22Rv1 (cell line): ENCODE data around the gene PRSS33.
A peak's percentile ranks its signal among the peaks of the same experiment; 100 is the strongest.

Experiments used
- H3K27ac ChIP-seq: fragments of 450-650 bp; 2 replicates; pipeline ENCODE4 v1.5.1; 2017
- ZFX ChIP-seq: fragments of 450-650 bp; IDR thresholded peaks from 2 replicates; pipeline ENCODE4 v1.6.1; 2017; ENCODE audit warnings: antibody characterized with exemption, borderline replicate concordance
- TF ChIP-seq, protein P1 (sequence below): fragments of 450-650 bp; IDR thresholded peaks from 2 replicates; pipeline ENCODE4 v1.5.1; 2017; ENCODE audit warnings: mild to moderate bottlenecking

Gene PRSS33

DNA sequence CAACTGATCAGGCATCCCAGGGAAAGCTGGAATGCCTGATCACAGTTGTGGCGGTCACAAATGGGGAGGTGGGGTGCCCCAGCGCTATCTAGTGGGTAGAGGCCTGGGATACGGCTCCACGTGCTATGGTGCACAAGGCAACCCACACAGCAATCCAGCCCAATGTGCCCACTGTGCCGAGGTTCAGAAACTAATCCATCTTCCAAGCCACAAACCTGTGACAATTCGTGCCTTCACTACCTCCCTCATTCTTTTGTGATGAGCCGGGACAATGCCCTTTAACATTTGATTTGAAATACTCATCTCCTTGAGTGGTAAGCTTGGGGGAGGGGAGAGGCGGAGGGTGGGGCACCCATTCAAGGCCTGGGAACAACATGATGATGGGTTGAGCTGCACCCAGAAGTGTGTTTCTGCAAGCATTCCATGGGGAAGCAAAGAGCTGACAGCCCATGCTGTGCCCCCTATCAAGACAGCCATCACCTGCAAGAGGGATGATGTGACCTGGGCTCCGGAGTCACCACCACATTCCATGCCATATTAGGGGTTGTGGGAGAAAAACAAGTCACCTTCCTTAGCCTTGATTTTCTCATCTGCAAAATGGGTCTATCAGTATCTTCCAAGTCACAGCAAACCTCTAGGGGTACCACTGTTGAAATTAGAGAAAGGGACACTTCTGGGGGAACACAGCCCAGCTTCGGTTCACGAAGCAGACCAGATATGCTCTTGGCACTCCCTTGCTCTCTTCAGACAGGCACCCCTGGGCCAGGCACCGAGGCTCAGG lies 14.0 kb downstream of the PRSS33 start:
- peak overlapping the region; percentile 29 for H3K27ac ChIP-seq
- TF ChIP-seq, protein P1, sequence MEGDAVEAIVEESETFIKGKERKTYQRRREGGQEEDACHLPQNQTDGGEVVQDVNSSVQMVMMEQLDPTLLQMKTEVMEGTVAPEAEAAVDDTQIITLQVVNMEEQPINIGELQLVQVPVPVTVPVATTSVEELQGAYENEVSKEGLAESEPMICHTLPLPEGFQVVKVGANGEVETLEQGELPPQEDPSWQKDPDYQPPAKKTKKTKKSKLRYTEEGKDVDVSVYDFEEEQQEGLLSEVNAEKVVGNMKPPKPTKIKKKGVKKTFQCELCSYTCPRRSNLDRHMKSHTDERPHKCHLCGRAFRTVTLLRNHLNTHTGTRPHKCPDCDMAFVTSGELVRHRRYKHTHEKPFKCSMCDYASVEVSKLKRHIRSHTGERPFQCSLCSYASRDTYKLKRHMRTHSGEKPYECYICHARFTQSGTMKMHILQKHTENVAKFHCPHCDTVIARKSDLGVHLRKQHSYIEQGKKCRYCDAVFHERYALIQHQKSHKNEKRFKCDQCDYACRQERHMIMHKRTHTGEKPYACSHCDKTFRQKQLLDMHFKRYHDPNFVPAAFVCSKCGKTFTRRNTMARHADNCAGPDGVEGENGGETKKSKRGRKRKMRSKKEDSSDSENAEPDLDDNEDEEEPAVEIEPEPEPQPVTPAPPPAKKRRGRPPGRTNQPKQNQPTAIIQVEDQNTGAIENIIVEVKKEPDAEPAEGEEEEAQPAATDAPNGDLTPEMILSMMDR = no peak
- TF ChIP-seq ZFX = no peak

DNA sequence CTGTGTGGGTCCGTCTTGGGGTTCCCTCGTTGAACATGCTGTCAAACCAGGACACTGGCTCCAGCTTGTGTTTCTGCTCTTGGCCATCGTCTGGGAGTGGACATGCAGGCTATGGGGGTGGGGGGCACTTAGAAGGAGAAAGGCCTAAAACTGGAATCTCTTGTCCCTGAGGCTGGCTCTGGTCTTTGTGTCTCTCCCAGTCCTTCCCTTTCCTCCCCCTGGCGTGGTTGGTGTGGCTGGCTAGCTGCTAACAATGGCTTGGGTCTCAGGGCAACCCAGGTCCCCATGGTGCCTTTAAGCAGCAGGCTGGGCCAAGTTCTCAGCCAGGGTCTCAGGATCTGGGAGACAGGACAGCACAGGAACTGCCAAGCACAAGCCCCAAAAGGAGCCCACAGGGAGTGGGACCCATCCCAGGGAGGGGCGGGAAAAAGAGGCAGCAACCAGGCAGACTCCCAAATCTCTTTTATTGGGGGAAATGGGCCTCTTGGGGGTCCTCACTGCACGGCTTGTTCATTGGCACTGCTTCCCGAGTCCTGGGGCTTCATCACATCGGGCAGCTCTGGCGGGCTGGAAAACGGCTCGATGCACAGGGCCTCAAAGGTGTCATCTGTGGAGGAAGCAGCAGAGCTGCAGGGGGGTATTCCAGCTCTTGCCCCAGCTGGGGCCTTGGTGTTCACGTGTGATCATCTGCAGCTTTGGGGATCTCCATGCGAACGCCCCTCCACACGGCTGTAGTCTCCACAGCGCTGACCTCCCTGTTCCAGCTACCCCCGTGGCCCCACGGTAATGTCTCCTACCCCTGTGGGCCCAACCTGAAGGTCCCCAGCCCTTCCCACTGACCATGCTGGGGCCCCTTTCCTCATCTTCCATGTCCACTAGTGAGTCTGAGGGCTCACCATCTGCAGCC lies 15.6 kb downstream of the PRSS33 start:
- TF ChIP-seq ZFX = no peak
- TF ChIP-seq, protein P1 = no peak

DNA sequence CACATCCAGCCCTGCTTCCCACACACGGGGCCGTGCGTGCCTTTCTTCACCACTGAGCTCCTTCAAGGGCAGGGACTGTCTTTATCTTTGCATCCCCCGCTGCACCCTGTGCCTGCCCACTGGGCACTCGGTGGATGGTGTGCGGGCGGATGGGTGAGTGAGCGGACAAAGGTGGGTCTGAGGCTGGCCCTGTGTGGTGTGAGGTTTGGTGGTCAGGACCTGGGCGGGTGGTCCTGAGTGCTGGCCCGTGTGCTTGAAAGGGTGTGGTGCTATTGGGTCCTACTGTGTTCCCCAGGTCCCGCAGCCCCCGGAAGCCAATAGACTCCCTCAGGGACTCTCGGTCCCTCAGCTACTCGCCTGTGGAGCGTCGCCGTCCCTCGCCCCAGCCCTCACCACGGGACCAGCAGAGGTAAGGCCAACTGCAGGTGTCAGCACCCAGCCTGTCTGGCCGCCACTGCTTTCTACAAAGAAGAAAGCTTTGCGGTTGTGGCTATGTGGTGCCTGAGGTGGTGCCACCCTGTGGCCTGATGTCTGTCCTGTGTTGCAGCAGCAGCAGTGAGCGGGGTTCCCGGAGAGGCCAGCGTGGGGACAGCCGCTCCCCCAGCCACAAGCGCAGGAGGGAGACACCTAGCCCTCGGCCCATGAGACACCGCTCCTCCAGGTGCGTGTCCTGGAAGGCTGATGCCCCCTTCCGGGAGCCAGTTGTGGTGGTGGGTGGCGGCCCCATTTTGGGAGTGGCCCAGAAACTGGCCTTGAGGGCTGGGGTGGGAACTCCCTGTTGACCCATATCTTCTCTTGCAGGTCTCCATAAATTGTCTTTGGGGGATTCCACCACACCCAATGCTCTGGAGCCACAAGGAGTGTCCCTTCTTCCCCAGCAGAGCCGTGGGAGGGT lies 17.1 kb downstream of the PRSS33 start:
- peak overlapping the region; percentile 34 for H3K27ac ChIP-seq
- TF ChIP-seq ZFX = no peak
- TF ChIP-seq, protein P1 = peak; percentile 21; the same call in 1 of the 2 replicates

More for the DNA sequence above, 15.6 kb downstream of the PRSS33 start:
- peak overlapping the region; percentile 34 for H3K27ac ChIP-seq

DNA sequence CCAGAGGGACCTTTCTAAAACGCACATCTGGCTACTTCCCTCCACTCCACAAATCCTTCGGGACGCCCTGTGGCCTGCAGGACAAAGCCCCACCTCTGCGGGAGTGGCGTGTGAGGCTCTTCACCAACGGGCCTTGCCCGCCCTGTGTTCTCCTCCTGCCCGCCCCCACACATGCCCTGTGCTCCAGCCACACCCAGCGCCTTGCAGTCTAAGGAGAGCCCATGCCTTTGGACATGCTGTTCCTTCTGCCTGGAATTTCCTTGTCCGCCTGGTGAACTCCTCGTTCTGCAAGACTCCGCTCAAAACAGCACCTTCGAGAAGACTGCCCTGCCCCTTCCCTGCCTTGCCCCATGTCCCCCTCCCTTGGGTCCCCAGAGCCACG lies 17.7 kb downstream of the PRSS33 start:
- H3K27ac ChIP-seq = peak overlapping the region; percentile 34
- TF ChIP-seq, protein P1 = no peak
- no peak for TF ChIP-seq ZFX

DNA sequence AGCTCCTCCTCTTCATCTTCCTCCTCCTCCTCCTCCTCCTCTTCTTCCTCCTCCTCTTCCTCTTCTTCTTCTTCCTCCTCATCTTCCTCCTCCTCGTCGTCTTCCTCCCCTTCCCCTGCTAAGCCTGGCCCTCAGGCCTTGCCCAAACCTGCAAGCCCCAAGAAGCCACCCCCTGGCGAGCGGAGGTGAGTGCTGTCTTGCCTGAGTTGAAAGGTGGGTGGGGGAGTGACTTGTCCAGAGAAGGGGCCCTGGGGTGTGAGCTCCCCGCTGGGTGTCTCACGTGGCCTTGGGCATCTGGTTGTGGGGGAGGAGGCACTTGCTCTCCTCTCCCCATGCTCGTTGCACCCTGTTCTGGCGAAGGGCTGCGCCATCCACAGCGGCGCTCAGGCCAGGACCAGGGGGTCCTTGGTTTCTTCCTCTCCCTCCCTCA lies 18.2 kb downstream of the PRSS33 start:
- TF ChIP-seq, protein P1 = no peak
- no peak for TF ChIP-seq ZFX
- peak overlapping the region; percentile 34; the same call in 1 of the 2 replicates for H3K27ac ChIP-seq

DNA sequence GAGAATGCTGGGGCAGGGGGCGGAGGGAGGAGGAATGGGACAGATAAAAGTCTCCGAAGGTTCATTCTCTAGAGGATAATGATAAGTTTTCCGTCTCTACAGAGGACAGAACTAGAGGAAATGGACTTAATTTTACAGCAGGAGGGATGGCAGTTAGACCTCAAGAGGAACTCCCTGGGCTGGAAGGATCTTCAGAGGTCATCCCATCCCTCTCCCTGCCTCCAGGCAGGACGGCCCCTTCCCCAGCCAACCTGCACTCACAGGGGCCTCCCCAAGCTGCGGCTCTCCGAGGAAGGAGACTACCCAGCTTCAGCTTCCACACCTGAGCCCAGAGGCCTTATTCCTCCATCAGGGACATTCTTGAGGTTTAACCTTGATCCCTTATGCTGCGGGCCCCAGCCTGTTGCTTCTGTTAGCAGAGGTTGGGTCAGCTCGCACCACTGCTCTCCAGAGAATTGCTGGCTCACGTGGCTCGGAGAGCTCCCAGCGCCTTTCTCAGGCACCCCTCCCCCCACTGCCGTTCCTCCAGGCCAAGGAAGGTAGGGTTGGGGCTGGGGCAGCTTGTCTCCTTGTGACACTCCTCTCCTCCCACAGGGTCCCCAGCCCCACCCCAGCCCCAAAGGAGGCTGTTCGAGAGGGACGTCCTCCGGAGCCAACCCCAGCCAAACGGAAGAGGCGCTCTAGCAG lies 18.8 kb downstream of the PRSS33 start:
- peak overlapping the region; percentile 34; the same call in 1 of the 2 replicates for H3K27ac ChIP-seq
- TF ChIP-seq, protein P1 = no peak
- TF ChIP-seq ZFX = no peak
